ENCODE measurements around the gene CEP70. TPM values are rescaled to one million over a fixed set of nuclear protein-coding genes. Genes with fewer than 3 reads are reported as not detected.
"Not testable (repeated sequence)": the region's sequence is repeated elsewhere in the genome, so short reads cannot be mapped to it uniquely, and the experiment has no call there.

Gene CEP70
- polyA plus RNA-seq, 6 donors from 2014 or later = 2.3 to 4.9 (median 2.8) TPM

GRCh38 chr3:138604106-138604595 lies 10.1 kb upstream of the CEP70 start:
- Mint-ChIP-seq H3K27me3 (peaks cover 0 to 10% (median 0%) of the 10 kb centered on the region in 3 donors), H3K27ac (peak overlapping the region in 1 of 6 donors; percentile 48)
- not testable (repeated sequence) for H3K4me3 Mint-ChIP-seq; H3K9me3 Mint-ChIP-seq; H3K36me3 Mint-ChIP-seq; DNase-seq; H3K4me1 Mint-ChIP-seq; ATAC-seq (ENCODE audit: low read depth in 2 of 2)

GRCh38 chr3:138601661-138602060 lies 7.6 kb upstream of the CEP70 start:
- not testable (repeated sequence) for DNase-seq; ATAC-seq (ENCODE audit: low read depth in 2 of 2); H3K4me1 Mint-ChIP-seq

GRCh38 chr3:138600100-138600745 lies 6.2 kb upstream of the CEP70 start:
- H3K27me3 Mint-ChIP-seq = peaks cover 0 to 10% (median 0%) of the 10 kb centered on the region in 3 donors
- H3K36me3 Mint-ChIP-seq = peaks cover 0 to 6% of the 10 kb centered on the region in 2 donors
- DNase-seq = no peak
- peaks cover 0 to 17% (median 6%) of the 10 kb centered on the region in 7 donors for H3K9me3 Mint-ChIP-seq
- no peak for ATAC-seq (ENCODE audit: low read depth in 2 of 2)
- no peak overlapping the region for H3K4me3 Mint-ChIP-seq
- H3K4me1 Mint-ChIP-seq = no peaks in the 10 kb centered on the region
- H3K27ac Mint-ChIP-seq = no peak overlapping the region

More at GRCh38 chr3:138601661-138602060, 7.6 kb upstream of the CEP70 start:
- Mint-ChIP-seq H3K27me3 (peaks cover 0 to 10% (median 0%) of the 10 kb centered on the region in 3 donors), H3K9me3 (peaks cover 0 to 17% (median 6%) of the 10 kb centered on the region in 7 donors)
- H3K4me3 Mint-ChIP-seq, H3K36me3 Mint-ChIP-seq, H3K27ac Mint-ChIP-seq: not testable (repeated sequence)

GRCh38 chr3:138598534-138598933 lies 4.5 kb upstream of the CEP70 start:
- Mint-ChIP-seq H3K4me3 (peak overlapping the region in 1 of 8 donors; percentile 47), H3K27ac (no peak overlapping the region), H3K4me1 (peaks cover 4 to 8% (median 5%) of the 10 kb centered on the region in 3 donors), H3K27me3 (peaks cover 0 to 10% (median 0%) of the 10 kb centered on the region in 3 donors), H3K9me3 (peaks cover 0 to 17% (median 6%) of the 10 kb centered on the region in 7 donors), H3K36me3 (peaks cover 0 to 6% of the 10 kb centered on the region in 2 donors)
- DNase-seq (no peak), ATAC-seq (ENCODE audit: low read depth in 2 of 2) (no peak)

GRCh38 chr3:138597186-138597976 lies 3.3 kb upstream of the CEP70 start:
- H3K36me3 Mint-ChIP-seq; ATAC-seq (ENCODE audit: low read depth in 2 of 2); H3K27ac Mint-ChIP-seq; DNase-seq; H3K4me3 Mint-ChIP-seq: not testable (repeated sequence)
- Mint-ChIP-seq H3K27me3 (peaks cover 0 to 10% (median 0%) of the 10 kb centered on the region in 3 donors), H3K9me3 (peaks cover 0 to 14% (median 4%) of the 10 kb centered on the region in 7 donors), H3K4me1 (peaks cover 4 to 12% (median 5%) of the 10 kb centered on the region in 3 donors)

GRCh38 chr3:138594935-138595610 lies 1.0 kb upstream of the CEP70 start:
- H3K9me3 Mint-ChIP-seq = peaks cover 0 to 10% (median 0%) of the 10 kb centered on the region in 7 donors
- H3K27me3 Mint-ChIP-seq = peaks cover 0 to under 1% (median 0%) of the 10 kb centered on the region in 3 donors
- H3K36me3 Mint-ChIP-seq = no peaks in the 10 kb centered on the region
- peak overlapping the region; percentile 90 to 100 (median 96) for H3K4me3 Mint-ChIP-seq
- no peak for ATAC-seq (ENCODE audit: low read depth in 2 of 2)
- no peak for DNase-seq
- peaks cover 4 to 12% (median 5%) of the 10 kb centered on the region in 3 donors for H3K4me1 Mint-ChIP-seq
- peak overlapping the region in 1 of 6 donors; percentile 83 for H3K27ac Mint-ChIP-seq

GRCh38 chr3:138593488-138594149 lies 441 bp downstream of the CEP70 start:
- Mint-ChIP-seq H3K27me3 (no peaks in the 10 kb centered on the region), H3K9me3 (peaks cover 0 to 5% (median 0%) of the 10 kb centered on the region in 7 donors), H3K27ac (peak overlapping the region in 4 of 6 donors; percentile 26 to 92 (median 60)), H3K36me3 (no peaks in the 10 kb centered on the region), H3K4me1 (peaks cover 4 to 12% (median 5%) of the 10 kb centered on the region in 3 donors), H3K4me3 (peak overlapping the region; percentile 90 to 100 (median 96))
- ATAC-seq (ENCODE audit: low read depth in 2 of 2) (no peak), DNase-seq (no peak)

- Mint-ChIP-seq H3K36me3 (no peaks in the 10 kb centered on the region), H3K27ac (no peak overlapping the region), H3K4me3 (no peak overlapping the region), H3K4me1 (peaks cover 4 to 12% (median 5%) of the 10 kb centered on the region in 3 donors), H3K9me3 (peaks cover 0 to 1% (median 0%) of the 10 kb centered on the region in 7 donors), H3K27me3 (no peaks in the 10 kb centered on the region)
- no peak for DNase-seq
- no peak for ATAC-seq (ENCODE audit: low read depth in 2 of 2)
Measured at GRCh38 chr3:138591392-138591791, 2.7 kb downstream of the CEP70 start.

GRCh38 chr3:138588445-138588844 lies 5.6 kb downstream of the CEP70 start:
- peaks cover 0 to 3% (median 0%) of the 10 kb centered on the region in 3 donors for H3K4me1 Mint-ChIP-seq
- ATAC-seq (ENCODE audit: low read depth in 2 of 2) (no peak), DNase-seq (no peak)
- H3K36me3 Mint-ChIP-seq = no peaks in the 10 kb centered on the region
- no peak overlapping the region for H3K27ac Mint-ChIP-seq
- H3K27me3 Mint-ChIP-seq = no peaks in the 10 kb centered on the region
- H3K4me3 Mint-ChIP-seq = no peak overlapping the region
- H3K9me3 Mint-ChIP-seq = peaks cover 0 to 3% (median 0%) of the 10 kb centered on the region in 7 donors

GRCh38 chr3:138587374-138587773 lies 6.7 kb downstream of the CEP70 start:
- no peaks in the 10 kb centered on the region for H3K27me3 Mint-ChIP-seq
- DNase-seq (no peak), ATAC-seq (ENCODE audit: low read depth in 2 of 2) (no peak)
- no peak overlapping the region for H3K4me3 Mint-ChIP-seq
- no peaks in the 10 kb centered on the region for H3K36me3 Mint-ChIP-seq
- no peaks in the 10 kb centered on the region for H3K4me1 Mint-ChIP-seq
- H3K9me3 Mint-ChIP-seq = peaks cover 0 to 3% (median 0%) of the 10 kb centered on the region in 7 donors
- no peak overlapping the region for H3K27ac Mint-ChIP-seq

GRCh38 chr3:138578961-138579574 lies 15.0 kb downstream of the CEP70 start:
- peaks cover 0 to 18% of the 10 kb centered on the region in 2 donors for H3K36me3 Mint-ChIP-seq
- peaks cover 4 to 23% (median 19%) of the 10 kb centered on the region in 3 donors for H3K4me1 Mint-ChIP-seq
- peak overlapping the region in 1 of 6 donors; percentile 17 for H3K27ac Mint-ChIP-seq
- peak; percentile 52 to 54 for ATAC-seq (ENCODE audit: low read depth in 2 of 2)
- DNase-seq = peak; percentile 33
- H3K4me3 Mint-ChIP-seq = peak overlapping the region in 1 of 8 donors; percentile 24
- peaks cover 0 to 11% (median 0%) of the 10 kb centered on the region in 7 donors for H3K9me3 Mint-ChIP-seq
- H3K27me3 Mint-ChIP-seq = no peaks in the 10 kb centered on the region

GRCh38 chr3:138578141-138578540 lies 15.9 kb downstream of the CEP70 start:
- Mint-ChIP-seq H3K27me3 (no peaks in the 10 kb centered on the region), H3K4me1 (peaks cover 4 to 23% (median 19%) of the 10 kb centered on the region in 3 donors), H3K27ac (peak overlapping the region in 1 of 6 donors; percentile 0), H3K9me3 (peaks cover 0 to 11% (median 6%) of the 10 kb centered on the region in 7 donors), H3K4me3 (peak overlapping the region in 2 of 8 donors; percentile 4 to 45), H3K36me3 (peaks cover 3 to 27% of the 10 kb centered on the region in 2 donors)
- DNase-seq (peak; percentile 66), ATAC-seq (ENCODE audit: low read depth in 2 of 2) (peak; percentile 95 to 96)
